ENCODE results near the gene SLC2A11.
"Not testable (repeated sequence)": the region's sequence is repeated elsewhere in the genome, so short reads cannot be mapped to it uniquely, and the experiment has no call there.

SLC2A11 gene

DNA sequence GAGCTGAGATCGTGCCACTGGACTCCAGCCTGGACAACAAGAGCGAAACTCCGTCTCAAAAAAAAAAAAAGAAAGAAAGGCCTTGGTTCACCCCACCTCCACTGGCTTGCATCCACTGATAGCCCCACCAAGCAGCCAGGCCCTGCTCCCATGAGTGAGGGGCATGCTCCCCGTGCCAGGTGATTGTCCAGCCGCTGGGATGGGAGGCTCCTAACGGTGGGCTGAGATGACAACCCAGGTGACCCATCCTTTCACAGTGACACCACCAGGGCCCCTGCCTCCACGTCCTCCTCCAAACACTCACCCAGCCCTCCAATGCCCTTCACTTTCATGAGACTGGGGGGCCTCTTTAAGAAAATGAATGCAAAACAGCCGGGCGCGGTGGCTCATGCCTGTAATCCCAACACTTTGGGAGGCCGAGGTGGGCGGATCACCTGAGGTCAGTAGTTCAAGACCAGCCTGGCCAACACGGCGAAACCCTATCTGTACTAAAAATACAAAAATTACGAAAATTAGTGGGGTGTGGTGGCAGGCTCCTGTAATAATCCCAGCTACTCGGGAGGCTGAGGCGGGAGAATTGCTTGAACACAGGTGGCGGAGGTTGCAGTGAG, 10.3 kb upstream of the SLC2A11 start:
- no peak for DNase-seq (ENCODE audit: low read depth in 1 of 2, low spot score in 1 of 2)

GRCh38 chr22:23847991-23848864, 9.4 kb upstream of the SLC2A11 start:
- DNase-seq (ENCODE audit: low read depth in 1 of 2, low spot score in 1 of 2): no peak

DNA sequence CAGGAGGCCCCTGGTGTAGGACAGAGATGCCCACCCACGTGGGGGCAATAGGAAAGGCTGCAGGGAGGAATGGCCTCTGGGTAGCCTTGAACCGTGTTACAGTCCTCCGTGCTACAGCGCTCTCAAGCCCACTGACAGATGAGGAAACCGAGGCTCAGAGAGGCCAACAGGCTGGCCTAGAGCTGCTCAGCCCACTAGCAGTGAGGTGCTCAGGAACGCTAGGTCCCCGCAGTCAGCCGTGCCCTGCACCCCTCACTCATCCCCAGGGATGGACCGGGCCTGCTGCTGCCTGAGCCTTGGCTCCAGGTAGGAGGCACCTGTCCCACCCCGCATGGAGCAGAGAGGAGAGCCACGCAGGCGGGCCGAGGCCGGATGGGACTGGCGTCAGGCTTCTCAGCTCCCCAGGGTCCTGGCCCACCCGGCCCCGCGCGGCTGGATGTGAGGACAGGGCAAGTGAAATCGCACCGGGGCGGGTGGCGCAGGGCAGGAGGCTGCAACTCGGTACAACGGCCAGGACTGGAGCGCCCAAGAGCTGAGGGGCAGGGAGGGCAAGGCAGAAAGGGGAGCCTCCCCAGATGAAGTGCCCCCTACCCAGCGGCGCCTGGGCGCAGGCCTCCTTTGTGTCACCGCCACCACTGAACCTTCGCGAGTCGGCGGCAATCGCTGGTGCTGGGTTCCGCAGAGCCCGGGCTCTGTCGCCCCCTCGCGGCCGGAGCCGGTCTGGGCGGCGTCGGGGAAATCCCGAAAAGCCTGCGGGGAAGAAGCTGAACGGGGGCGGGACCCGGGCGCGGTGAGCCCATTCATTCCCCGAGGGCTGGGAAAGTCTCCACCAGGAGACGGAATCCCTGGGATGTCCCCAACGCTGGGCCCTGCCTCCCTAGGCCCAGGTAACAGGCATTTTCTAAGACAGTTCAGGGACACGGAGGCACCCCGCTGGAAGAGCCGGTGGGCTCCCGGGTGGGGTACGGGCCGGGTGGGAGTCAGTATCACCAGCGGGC, 8.4 kb upstream of the SLC2A11 start:
- peak; percentile 79 to 83 for DNase-seq (ENCODE audit: low read depth in 1 of 2, low spot score in 1 of 2)

DNA sequence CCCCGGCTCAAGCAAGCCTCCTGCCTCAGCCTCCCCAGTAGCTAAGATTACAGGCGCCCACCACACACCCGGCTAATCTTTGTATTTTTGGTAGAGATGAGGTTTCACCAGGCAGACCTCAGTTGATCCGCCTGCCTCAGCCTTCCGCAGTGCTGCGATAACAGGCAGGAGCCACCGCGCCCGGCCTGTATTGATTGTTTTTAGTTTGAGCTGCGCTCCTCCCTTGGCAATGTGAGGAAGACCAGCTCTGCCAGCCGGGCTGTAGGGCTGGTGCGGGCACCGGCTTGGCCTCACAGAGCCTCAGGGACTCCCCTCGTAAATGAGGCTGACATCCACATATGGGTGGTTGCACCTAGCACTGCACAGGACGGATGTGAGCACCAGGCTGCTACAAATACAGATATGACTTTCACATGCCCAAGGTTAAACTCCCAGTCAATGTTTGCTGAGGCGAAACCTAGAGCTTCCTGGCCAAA, 7.5 kb upstream of the SLC2A11 start:
- no peak for DNase-seq (ENCODE audit: low read depth in 1 of 2, low spot score in 1 of 2)

DNA sequence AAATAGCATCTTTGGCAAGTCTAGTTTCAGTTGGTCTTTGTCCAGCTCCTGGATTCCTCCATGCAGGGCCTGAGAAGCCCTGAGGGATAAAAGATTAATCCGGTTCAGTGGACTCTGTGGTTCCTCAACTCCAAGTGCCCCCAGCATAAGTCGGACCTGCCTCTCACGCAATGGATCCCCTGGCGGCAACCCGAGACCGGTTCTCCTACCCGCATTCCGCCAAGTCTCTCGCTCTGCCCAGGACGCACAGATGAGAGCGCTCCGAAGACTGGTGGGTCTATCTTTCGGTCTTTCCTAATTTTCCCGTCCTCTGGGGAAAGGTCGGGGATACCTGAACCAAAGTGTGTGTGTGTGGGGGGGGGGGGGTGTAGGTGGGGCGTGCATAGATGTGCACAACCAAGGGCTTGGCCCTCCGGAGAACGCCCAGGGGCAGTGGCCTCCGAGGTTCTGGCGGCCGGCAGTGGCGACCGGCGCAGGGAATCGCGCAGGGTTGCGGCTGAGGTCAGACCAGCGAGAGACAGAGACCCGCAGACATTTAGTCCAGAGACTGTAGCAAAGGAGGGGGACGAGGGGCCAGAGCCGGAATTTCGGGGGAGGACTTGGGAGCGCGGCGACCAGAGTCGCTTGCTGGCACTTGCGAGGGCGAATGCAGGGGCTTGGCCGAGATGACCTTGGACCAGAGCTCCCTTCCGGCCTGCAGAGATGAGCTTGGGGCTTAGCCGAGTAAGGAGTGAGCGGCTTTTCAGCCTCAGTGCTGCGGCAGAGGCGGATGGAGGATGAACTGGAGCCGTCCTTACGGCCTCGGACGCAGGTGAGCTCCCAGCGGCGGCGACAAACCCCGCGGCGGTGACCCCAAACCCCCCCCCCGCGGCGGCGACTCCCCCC, 712 bp upstream of the SLC2A11 start:
- DNase-seq (ENCODE audit: low read depth in 1 of 2, low spot score in 1 of 2): peak in 1 of 2 donors; percentile 22

- DNase-seq (ENCODE audit: low read depth in 1 of 2, low spot score in 1 of 2): no peak
Observed at GRCh38 chr22:23858484-23858815, 775 bp downstream of the SLC2A11 start.

- DNase-seq (ENCODE audit: low read depth in 1 of 2, low spot score in 1 of 2): no peak
Observed at GRCh38 chr22:23859201-23859600, 1.5 kb downstream of the SLC2A11 start.

- DNase-seq (ENCODE audit: low read depth in 1 of 2, low spot score in 1 of 2): not testable (repeated sequence)
Observed at GRCh38 chr22:23860187-23860586, 2.5 kb downstream of the SLC2A11 start.

GRCh38 chr22:23862103-23862502, 4.4 kb downstream of the SLC2A11 start:
- no peak for DNase-seq (ENCODE audit: low read depth in 1 of 2, low spot score in 1 of 2)

DNA sequence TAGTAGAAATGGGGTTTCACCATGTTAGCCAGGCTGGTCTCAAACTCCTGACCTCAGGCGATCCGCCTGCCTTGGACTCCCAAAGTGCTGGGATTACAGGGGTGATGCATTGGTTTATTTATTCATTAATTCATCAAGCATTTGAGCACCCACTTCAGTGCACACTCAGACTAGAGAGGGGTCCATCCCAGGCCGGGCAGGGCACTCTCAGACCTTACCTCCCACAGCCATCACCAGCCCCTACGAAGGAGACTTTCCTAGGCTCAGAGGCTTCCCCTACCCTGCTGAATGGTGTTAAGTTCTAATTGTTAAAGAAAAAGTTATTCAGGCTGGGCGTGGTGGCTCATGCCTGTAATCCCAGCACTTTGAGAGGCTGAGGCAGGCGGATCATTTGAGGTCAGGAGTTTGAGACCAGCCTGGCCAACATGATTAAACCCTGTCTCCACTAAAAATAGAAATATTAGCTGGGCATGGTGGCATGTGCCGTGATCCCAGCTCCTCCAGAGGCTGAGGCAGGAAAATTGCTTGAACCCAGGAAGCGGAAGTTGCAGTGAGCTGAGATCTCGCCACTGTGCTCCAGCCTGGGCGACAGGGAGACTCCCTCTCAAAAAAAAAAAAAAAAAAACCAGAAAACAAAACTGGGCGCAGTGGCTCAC, 7.0 kb downstream of the SLC2A11 start:
- not testable (repeated sequence) for DNase-seq (ENCODE audit: low read depth in 1 of 2, low spot score in 1 of 2)

- no peak for DNase-seq (ENCODE audit: low read depth in 1 of 2, low spot score in 1 of 2)
Observed at GRCh38 chr22:23868580-23868979, 10.9 kb downstream of the SLC2A11 start.

DNA sequence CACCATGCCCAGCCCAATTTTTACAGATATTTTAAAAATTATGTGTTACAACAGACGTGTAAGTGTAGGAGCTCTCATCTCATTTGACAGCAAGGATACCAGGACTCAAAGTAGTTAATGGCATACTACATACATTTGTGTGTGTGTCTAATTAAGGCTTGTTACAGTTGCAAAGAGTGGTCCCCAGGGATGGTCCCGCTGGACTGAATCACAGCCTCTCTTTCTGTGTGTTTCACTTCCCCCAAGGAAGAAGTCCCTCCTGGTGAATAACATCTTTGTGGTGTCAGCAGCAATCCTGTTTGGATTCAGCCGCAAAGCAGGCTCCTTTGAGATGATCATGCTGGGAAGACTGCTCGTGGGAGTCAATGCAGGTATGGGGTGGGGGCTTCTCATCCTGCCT, 17.2 kb downstream of the SLC2A11 start:
- no peak for DNase-seq (ENCODE audit: low read depth in 1 of 2, low spot score in 1 of 2)

- DNase-seq (ENCODE audit: low read depth in 1 of 2, low spot score in 1 of 2): no peak
Observed at GRCh38 chr22:23875801-23876200, 18.1 kb downstream of the SLC2A11 start.

GRCh38 chr22:23877566-23877965, 19.9 kb downstream of the SLC2A11 start:
- DNase-seq (ENCODE audit: low read depth in 1 of 2, low spot score in 1 of 2): no peak

- no peak for DNase-seq (ENCODE audit: low read depth in 1 of 2, low spot score in 1 of 2)
Observed at GRCh38 chr22:23878219-23878618, 20.5 kb downstream of the SLC2A11 start.

DNA sequence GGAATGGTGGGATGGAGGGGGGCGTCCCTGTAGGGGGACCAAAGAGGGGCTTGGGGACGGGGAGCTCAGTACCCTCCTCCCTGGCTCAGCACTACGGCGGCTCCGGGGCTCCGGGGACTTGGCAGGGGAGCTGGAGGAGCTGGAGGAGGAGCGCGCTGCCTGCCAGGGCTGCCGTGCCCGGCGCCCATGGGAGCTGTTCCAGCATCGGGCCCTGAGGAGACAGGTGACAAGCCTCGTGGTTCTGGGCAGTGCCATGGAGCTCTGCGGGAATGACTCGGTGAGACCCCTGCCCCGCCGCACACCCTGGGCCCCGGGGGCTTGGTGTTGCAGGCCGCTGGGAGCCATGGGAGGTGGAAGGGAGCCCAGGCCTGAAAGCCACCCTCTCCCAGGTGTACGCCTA, 24.7 kb downstream of the SLC2A11 start:
- no peak for DNase-seq (ENCODE audit: low read depth in 1 of 2, low spot score in 1 of 2)

- DNase-seq (ENCODE audit: low read depth in 1 of 2, low spot score in 1 of 2): no peak
Observed at GRCh38 chr22:23883658-23884057, 26.0 kb downstream of the SLC2A11 start.

- DNase-seq (ENCODE audit: low read depth in 1 of 2, low spot score in 1 of 2): no peak
Observed at GRCh38 chr22:23884140-23884539, 26.5 kb downstream of the SLC2A11 start.

- no peak for DNase-seq (ENCODE audit: low read depth in 1 of 2, low spot score in 1 of 2)
Observed at GRCh38 chr22:23888615-23889401, 31.1 kb downstream of the SLC2A11 start.
